Neural crest cell (in vitro differentiated cells): ENCODE data around the gene ZPBP2. TPM values are rescaled to one million over a fixed set of nuclear protein-coding genes. Genes with fewer than 3 reads are reported as not detected.
"Not testable (repeated sequence)": the region's sequence is repeated elsewhere in the genome, so short reads cannot be mapped to it uniquely, and the experiment has no call there.

Experiments
- DNase-seq: peaks from one replicate; pipeline ENCODE4 v3.0.0; 2021; ENCODE audit warnings: low read depth, mixed read lengths, low spot score
- H3K27ac Mint-ChIP-seq: one replicate; pipeline ENCODE4 v1.8.0; 2021; ENCODE audit warnings: mild to moderate bottlenecking, mixed read lengths; ENCODE audit not compliant: unreplicated experiment
- H3K27me3 Mint-ChIP-seq: 2 replicates; pipeline ENCODE4 v1.8.0; 2021; ENCODE audit warnings: low read depth, mild to moderate bottlenecking, mixed read lengths
- H3K36me3 Mint-ChIP-seq: 2 replicates; pipeline ENCODE4 v1.8.0; 2021; ENCODE audit warnings: low read depth, mild to moderate bottlenecking, mixed read lengths
- H3K4me1 Mint-ChIP-seq: 2 replicates; pipeline ENCODE4 v1.8.0; 2021; ENCODE audit warnings: mixed read lengths
- H3K4me3 Mint-ChIP-seq: one replicate; pipeline ENCODE4 v1.8.0; 2021; ENCODE audit warnings: mild to moderate bottlenecking, mixed read lengths
- H3K9me3 Mint-ChIP-seq: 2 replicates; pipeline ENCODE4 v1.8.0; 2021; ENCODE audit warnings: mixed read lengths
- total RNA-seq: library from RNA; stranded (reverse); gene quantifications from 2 replicates; pipeline ENCODE4 v1.2.1, GENCODE V29; 2021
- TF ChIP-seq, protein P1 (sequence below): fragments of 200-600 bp; sonication (generic); conservative IDR thresholded peaks from 2 replicates; pipeline ENCODE4 v1.5.0; 2021; ENCODE audit warnings: antibody characterized with exemption, mild to moderate bottlenecking

ZPBP2 gene
- total RNA-seq, 1 donor from 2014 or later = not detected

GRCh38 chr17:39868554-39868942 lies 546 bp downstream of the ZPBP2 start:
- H3K36me3 Mint-ChIP-seq = no peaks in the 10 kb centered on the region
- DNase-seq = no peak
- no peaks in the 10 kb centered on the region for H3K4me1 Mint-ChIP-seq
- H3K27me3 Mint-ChIP-seq = peaks cover 56% of the 10 kb centered on the region
- peaks cover 3% of the 10 kb centered on the region for H3K9me3 Mint-ChIP-seq
- TF ChIP-seq, protein P1, sequence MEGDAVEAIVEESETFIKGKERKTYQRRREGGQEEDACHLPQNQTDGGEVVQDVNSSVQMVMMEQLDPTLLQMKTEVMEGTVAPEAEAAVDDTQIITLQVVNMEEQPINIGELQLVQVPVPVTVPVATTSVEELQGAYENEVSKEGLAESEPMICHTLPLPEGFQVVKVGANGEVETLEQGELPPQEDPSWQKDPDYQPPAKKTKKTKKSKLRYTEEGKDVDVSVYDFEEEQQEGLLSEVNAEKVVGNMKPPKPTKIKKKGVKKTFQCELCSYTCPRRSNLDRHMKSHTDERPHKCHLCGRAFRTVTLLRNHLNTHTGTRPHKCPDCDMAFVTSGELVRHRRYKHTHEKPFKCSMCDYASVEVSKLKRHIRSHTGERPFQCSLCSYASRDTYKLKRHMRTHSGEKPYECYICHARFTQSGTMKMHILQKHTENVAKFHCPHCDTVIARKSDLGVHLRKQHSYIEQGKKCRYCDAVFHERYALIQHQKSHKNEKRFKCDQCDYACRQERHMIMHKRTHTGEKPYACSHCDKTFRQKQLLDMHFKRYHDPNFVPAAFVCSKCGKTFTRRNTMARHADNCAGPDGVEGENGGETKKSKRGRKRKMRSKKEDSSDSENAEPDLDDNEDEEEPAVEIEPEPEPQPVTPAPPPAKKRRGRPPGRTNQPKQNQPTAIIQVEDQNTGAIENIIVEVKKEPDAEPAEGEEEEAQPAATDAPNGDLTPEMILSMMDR = no peak
- H3K27ac Mint-ChIP-seq = no peak overlapping the region
- no peak overlapping the region for H3K4me3 Mint-ChIP-seq

DNA sequence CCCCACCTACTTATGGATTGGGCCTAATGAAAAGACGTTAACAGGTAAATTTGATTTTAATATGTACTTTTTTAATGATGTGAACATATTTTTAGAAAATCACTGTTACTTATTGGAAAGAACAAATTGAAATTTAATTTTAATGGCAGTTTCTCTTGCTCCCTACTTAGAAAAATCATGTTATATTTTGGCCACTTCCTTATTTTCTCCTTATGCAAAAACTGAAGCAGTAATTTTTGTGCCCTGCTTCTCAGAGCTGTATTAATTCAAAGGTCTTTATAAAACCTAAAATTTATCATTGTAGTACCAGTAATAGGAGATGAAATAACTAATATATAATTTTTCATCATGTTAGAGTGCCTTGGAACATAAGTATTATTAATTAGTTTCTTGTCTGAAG lies 2.8 kb downstream of the ZPBP2 start:
- Mint-ChIP-seq H3K4me1 (no peaks in the 10 kb centered on the region), H3K36me3 (no peaks in the 10 kb centered on the region), H3K27ac (no peak overlapping the region), H3K27me3 (peaks cover 43% of the 10 kb centered on the region), H3K9me3 (no peaks in the 10 kb centered on the region), H3K4me3 (no peak overlapping the region)
- no peak for DNase-seq
- TF ChIP-seq, protein P1 = no peak

DNA sequence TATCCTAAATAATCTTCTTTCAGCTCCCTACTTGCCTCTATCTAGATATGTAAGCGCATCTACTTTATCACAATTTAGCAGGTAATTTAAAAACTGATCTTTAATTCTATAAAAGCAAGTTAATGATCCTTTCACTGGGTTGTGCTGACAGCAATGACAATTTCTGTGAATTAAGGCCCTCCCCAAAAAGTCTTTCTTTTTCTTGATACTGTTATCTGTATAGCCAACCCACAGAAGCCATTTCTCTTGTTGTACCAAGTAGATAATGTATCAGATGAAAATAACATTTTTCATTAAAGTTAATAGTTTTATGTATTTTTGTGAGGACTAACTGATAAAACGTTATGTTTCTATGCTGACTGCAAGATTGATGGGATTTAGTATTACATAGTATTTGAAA lies 3.8 kb downstream of the ZPBP2 start:
- H3K9me3 Mint-ChIP-seq = no peaks in the 10 kb centered on the region
- TF ChIP-seq, protein P1 = no peak
- H3K27me3 Mint-ChIP-seq = peaks cover 45% of the 10 kb centered on the region
- H3K4me3 Mint-ChIP-seq = no peak overlapping the region
- no peaks in the 10 kb centered on the region for H3K36me3 Mint-ChIP-seq
- no peak overlapping the region for H3K27ac Mint-ChIP-seq
- no peaks in the 10 kb centered on the region for H3K4me1 Mint-ChIP-seq
- no peak for DNase-seq

GRCh38 chr17:39872751-39873150 lies 4.7 kb downstream of the ZPBP2 start:
- Mint-ChIP-seq H3K27ac (no peak overlapping the region), H3K36me3 (no peaks in the 10 kb centered on the region), H3K9me3 (no peaks in the 10 kb centered on the region), H3K4me3 (no peak overlapping the region), H3K27me3 (peaks cover 43% of the 10 kb centered on the region), H3K4me1 (no peaks in the 10 kb centered on the region)
- TF ChIP-seq, protein P1 = no peak
- DNase-seq = no peak

DNA sequence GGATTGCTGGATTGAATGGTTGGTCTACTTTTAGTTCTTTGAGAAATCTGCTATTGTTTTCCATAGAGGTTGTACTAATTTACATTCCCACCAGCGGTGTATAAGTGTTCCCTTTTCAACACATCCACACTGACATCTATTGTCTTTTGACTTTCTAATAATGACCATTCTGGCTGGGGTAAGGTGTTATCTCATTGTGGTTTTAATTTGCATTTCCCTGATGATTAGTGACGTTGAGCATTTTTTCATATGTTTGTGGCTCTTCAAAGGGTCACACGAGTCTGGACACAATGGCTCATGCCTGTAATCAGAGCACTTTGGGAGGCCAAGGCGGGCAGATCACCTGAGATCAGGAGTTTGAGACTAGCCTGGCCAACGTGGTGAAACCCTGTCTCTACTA lies 18.1 kb downstream of the ZPBP2 start:
- not testable (repeated sequence) for H3K36me3 Mint-ChIP-seq, DNase-seq, H3K4me1 Mint-ChIP-seq, H3K27ac Mint-ChIP-seq, H3K4me3 Mint-ChIP-seq, H3K9me3 Mint-ChIP-seq
- peaks cover 85% of the 10 kb centered on the region for H3K27me3 Mint-ChIP-seq

DNA sequence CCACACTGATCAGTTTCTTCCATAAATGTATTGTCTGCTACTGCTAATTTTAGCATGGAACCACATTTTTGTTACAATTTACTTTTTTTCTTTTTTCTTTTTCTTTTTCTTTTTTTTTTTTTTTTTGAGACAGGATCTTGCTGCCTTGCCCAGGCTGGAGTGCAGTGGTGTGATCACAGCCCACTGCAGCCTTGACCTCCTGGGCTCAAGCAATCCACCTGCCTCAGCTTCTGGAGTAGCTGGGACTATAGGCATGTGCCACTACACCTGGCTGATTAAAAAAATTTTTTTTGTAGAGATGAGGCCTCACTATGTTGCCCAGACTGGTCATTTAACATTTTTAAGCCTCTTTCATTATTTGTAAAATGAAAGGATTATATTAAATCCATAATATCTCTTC lies 19.1 kb downstream of the ZPBP2 start:
- no peak overlapping the region for H3K4me3 Mint-ChIP-seq
- H3K9me3 Mint-ChIP-seq = no peaks in the 10 kb centered on the region
- no peaks in the 10 kb centered on the region for H3K4me1 Mint-ChIP-seq
- no peak overlapping the region for H3K27ac Mint-ChIP-seq
- H3K27me3 Mint-ChIP-seq = peaks cover 84% of the 10 kb centered on the region
- H3K36me3 Mint-ChIP-seq = no peaks in the 10 kb centered on the region
- TF ChIP-seq, protein P1 = no peak
- DNase-seq = no peak
